Astrocyte (in vitro differentiated cells and primary cell): ENCODE data around the gene LDLRAD4. TPM values are rescaled to one million over a fixed set of nuclear protein-coding genes. Genes with fewer than 3 reads are reported as not detected.

Experiments used
- DNase-seq: peaks from one replicate; pipeline ENCODE4 v3.0.0-alpha.2; 2010; ENCODE audit warnings: low read depth
- FAIRE-seq: peaks from 2 replicates; lab custom pipeline; 2011; peaks lifted over from hg19 to GRCh38; lab: Jason Lieb, UNC
- H2AFZ ChIP-seq: 2 replicates; pipeline ENCODE4 v1.6.0; 2012; ENCODE audit warnings: low read depth, low read length, inconsistent platforms
- H3K27ac ChIP-seq: 2 replicates; pipeline ENCODE4 v1.5.1; 2011; ENCODE audit warnings: low read depth, low read length, inconsistent platforms
- H3K27me3 ChIP-seq: 2 replicates; pipeline ENCODE4 v1.6.0; 2011; ENCODE audit warnings: low read length, inconsistent platforms; ENCODE audit not compliant: insufficient read depth
- H3K36me3 ChIP-seq: 2 replicates; pipeline ENCODE4 v1.5.1; 2011; ENCODE audit warnings: low read length, inconsistent platforms; ENCODE audit not compliant: insufficient read depth
- H3K4me1 ChIP-seq: 2 replicates; pipeline ENCODE4 v1.5.1; 2011; ENCODE audit warnings: low read length, inconsistent platforms; ENCODE audit not compliant: insufficient read depth
- H3K4me2 ChIP-seq: 2 replicates; pipeline ENCODE4 v1.6.0; 2012; ENCODE audit warnings: low read length, inconsistent platforms
- H3K4me3 ChIP-seq: 2 replicates; pipeline ENCODE4 v1.5.1; 2011; ENCODE audit warnings: low read depth, mild to moderate bottlenecking, low read length, inconsistent platforms; ENCODE audit not compliant: insufficient read depth
- H3K79me2 ChIP-seq: 2 replicates; pipeline ENCODE4 v1.6.0; 2012; ENCODE audit warnings: mild to moderate bottlenecking, low read length, inconsistent platforms; ENCODE audit not compliant: insufficient read depth
- H3K9ac ChIP-seq: 2 replicates; pipeline ENCODE4 v1.6.0; 2012; ENCODE audit warnings: mild to moderate bottlenecking, low read length, inconsistent platforms
- H3K9me3 ChIP-seq: 2 replicates; pipeline ENCODE4 v1.5.1; 2012; ENCODE audit warnings: low read depth, mild to moderate bottlenecking, low read length, inconsistent platforms; ENCODE audit not compliant: insufficient read depth
- H4K20me1 ChIP-seq: 2 replicates; pipeline ENCODE4 v1.6.0; 2012; ENCODE audit warnings: low read length, inconsistent platforms; ENCODE audit not compliant: insufficient read depth
- H3K27ac Mint-ChIP-seq: one replicate; pipeline ENCODE4 v1.8.0; 2021; ENCODE audit warnings: mild to moderate bottlenecking, mixed read lengths; ENCODE audit not compliant: unreplicated experiment
- H3K27me3 Mint-ChIP-seq: one replicate; pipeline ENCODE4 v1.8.0; 2021; ENCODE audit warnings: low read depth, mixed read lengths; ENCODE audit not compliant: unreplicated experiment
- H3K36me3 Mint-ChIP-seq: one replicate; pipeline ENCODE4 v1.8.0; 2021; ENCODE audit warnings: low read depth, mixed read lengths; ENCODE audit not compliant: unreplicated experiment
- H3K4me1 Mint-ChIP-seq: one replicate; pipeline ENCODE4 v1.8.0; 2021; ENCODE audit warnings: low read depth, mixed read lengths; ENCODE audit not compliant: unreplicated experiment
- H3K4me3 Mint-ChIP-seq: one replicate; pipeline ENCODE4 v1.8.0; 2021; ENCODE audit warnings: mild to moderate bottlenecking, moderate library complexity, mixed read lengths; ENCODE audit not compliant: unreplicated experiment
- H3K9me3 Mint-ChIP-seq: one replicate; pipeline ENCODE4 v1.8.0; 2021; ENCODE audit warnings: mild to moderate bottlenecking, mixed read lengths; ENCODE audit not compliant: unreplicated experiment
- EZH2 ChIP-seq: IDR thresholded peaks from 2 replicates; pipeline ENCODE4 v1.6.1; 2012; ENCODE audit warnings: mild to moderate bottlenecking, low read length, inconsistent platforms; ENCODE audit not compliant: insufficient read depth
- total RNA-seq: library from RNA; stranded (reverse); gene quantifications from 2 replicates; pipeline ENCODE4 v1.2.1, GENCODE V29; 2021
- TF ChIP-seq, protein P1 (sequence below): IDR thresholded peaks from 2 replicates; pipeline ENCODE4 v1.5.1; 2011; ENCODE audit warnings: low read depth, mild to moderate bottlenecking, inconsistent platforms, low read length, moderate library complexity; ENCODE audit not compliant: insufficient read depth

LDLRAD4 gene
- total RNA-seq, 1 donor from 2014 or later, result 26.0 TPM

DNA sequence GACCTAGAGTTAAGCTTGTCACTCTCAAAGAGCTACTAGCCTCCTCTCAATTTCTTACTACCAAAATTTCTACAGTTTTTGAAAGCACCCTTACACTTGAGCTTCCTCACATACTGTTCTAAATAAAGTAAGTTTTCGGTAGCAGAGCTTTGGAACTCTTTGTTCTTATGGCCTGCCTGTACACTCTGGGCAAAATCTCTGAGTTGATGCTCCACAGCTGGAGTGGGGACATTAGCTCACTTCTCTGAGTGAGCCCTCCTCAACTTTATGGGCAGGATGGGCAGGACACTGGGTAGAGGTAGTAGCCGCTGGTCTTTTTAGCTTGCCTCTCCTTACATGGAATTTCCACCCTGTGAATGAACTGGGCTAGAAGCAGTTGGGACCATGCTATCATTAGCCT, 380.0 kb downstream of the LDLRAD4 start:
- Histone ChIP-seq H3K4me1 (no peaks in the 10 kb centered on the region), H3K27ac (no peak overlapping the region), H2AFZ (no peak overlapping the region), H3K4me3 (no peak overlapping the region), H4K20me1 (no peaks in the 10 kb centered on the region), H3K27me3 (no peaks in the 10 kb centered on the region), H3K79me2 (no peaks in the 10 kb centered on the region), H3K9me3 (peaks cover 12% of the 10 kb centered on the region), H3K9ac (no peak overlapping the region), H3K4me2 (no peak overlapping the region), H3K36me3 (no peaks in the 10 kb centered on the region)
- Mint-ChIP-seq H3K4me1 (no peaks in the 10 kb centered on the region), H3K27ac (no peak overlapping the region), H3K27me3 (no peaks in the 10 kb centered on the region), H3K36me3 (peaks cover 16% of the 10 kb centered on the region), H3K9me3 (peaks cover 33% of the 10 kb centered on the region), H3K4me3 (no peak overlapping the region)
- DNase-seq (no peak), FAIRE-seq (no peak)
- TF ChIP-seq, protein P1, sequence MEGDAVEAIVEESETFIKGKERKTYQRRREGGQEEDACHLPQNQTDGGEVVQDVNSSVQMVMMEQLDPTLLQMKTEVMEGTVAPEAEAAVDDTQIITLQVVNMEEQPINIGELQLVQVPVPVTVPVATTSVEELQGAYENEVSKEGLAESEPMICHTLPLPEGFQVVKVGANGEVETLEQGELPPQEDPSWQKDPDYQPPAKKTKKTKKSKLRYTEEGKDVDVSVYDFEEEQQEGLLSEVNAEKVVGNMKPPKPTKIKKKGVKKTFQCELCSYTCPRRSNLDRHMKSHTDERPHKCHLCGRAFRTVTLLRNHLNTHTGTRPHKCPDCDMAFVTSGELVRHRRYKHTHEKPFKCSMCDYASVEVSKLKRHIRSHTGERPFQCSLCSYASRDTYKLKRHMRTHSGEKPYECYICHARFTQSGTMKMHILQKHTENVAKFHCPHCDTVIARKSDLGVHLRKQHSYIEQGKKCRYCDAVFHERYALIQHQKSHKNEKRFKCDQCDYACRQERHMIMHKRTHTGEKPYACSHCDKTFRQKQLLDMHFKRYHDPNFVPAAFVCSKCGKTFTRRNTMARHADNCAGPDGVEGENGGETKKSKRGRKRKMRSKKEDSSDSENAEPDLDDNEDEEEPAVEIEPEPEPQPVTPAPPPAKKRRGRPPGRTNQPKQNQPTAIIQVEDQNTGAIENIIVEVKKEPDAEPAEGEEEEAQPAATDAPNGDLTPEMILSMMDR, result no peak
- TF ChIP-seq EZH2, result no peak

DNA sequence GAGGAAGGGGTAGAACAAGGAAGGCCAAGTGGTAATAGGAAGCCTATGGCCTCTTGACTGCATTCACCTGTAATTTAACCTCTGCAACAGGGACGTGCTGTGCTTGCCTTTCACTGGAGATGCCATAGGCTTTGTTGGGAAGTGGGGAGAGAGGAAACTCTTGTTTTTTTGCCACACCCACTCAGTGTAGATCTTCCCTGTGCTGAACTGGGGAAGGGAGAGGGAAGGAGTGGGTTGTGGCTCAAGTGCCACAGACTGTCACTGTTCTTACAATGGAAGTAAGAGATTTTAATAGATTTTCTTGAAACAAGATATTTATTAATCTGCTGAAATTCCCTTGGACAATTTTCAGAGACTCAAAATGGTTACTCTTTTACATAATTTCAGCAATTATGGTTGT, 380.5 kb downstream of the LDLRAD4 start:
- no peak overlapping the region for H3K4me3 Mint-ChIP-seq
- H3K4me3 ChIP-seq, result no peak overlapping the region
- no peaks in the 10 kb centered on the region for H3K27me3 Mint-ChIP-seq
- H3K27ac ChIP-seq, result no peak overlapping the region
- H2AFZ ChIP-seq, result no peak overlapping the region
- H3K36me3 ChIP-seq, result no peaks in the 10 kb centered on the region
- H3K27ac Mint-ChIP-seq, result no peak overlapping the region
- TF ChIP-seq, protein P1, result no peak
- no peak for TF ChIP-seq EZH2
- no peaks in the 10 kb centered on the region for H3K79me2 ChIP-seq
- H4K20me1 ChIP-seq, result no peaks in the 10 kb centered on the region
- H3K9me3 Mint-ChIP-seq, result peaks cover 33% of the 10 kb centered on the region
- peaks cover 12% of the 10 kb centered on the region for H3K9me3 ChIP-seq
- DNase-seq (no peak), FAIRE-seq (no peak)
- H3K4me2 ChIP-seq, result no peak overlapping the region
- H3K27me3 ChIP-seq, result no peaks in the 10 kb centered on the region
- no peaks in the 10 kb centered on the region for H3K4me1 ChIP-seq
- H3K36me3 Mint-ChIP-seq, result peaks cover 14% of the 10 kb centered on the region
- no peaks in the 10 kb centered on the region for H3K4me1 Mint-ChIP-seq
- no peak overlapping the region for H3K9ac ChIP-seq

DNA sequence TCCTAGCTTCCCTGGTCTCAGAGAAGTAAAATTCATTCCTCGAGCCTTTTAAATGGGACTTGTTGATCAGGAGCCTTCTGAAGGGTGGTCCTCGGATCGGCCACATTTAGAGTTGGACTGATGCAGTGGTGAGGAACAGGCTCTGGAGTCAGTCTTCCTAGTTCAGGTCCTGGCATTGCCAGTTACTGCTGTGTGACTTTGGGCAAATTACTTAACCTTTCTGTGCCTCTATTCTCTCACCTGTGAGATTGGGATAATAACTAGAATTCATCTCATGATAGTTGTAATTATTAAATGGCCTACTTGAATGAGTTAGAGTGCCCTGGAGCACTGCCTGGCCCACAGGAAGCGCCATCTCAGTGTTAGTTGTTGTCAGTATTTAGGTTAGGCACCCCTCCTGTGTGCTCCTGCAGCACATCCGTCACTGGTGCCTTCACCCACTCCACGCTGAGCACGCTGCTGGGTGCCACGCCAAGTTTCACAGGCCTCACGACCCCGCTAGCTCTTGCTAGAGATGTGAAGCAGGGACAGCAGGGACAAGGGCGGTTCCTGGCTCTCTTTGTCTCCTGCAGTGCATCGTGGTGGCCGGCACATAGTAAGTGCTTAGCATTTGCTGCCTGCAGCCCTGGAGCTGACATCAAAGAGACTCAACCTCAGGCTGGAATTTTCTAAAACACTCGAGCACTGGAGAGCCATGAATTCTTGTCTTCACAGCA, 384.9 kb downstream of the LDLRAD4 start:
- H3K27me3 Mint-ChIP-seq, result peaks cover 5% of the 10 kb centered on the region
- Histone ChIP-seq H3K4me2 (no peak overlapping the region), H3K9me3 (peaks cover 7% of the 10 kb centered on the region), H3K27ac (no peak overlapping the region), H3K4me3 (no peak overlapping the region), H2AFZ (no peak overlapping the region), H3K4me1 (no peaks in the 10 kb centered on the region), H3K79me2 (no peaks in the 10 kb centered on the region), H4K20me1 (no peaks in the 10 kb centered on the region), H3K27me3 (peaks cover 6% of the 10 kb centered on the region), H3K9ac (no peak overlapping the region), H3K36me3 (no peaks in the 10 kb centered on the region)
- peaks cover 9% of the 10 kb centered on the region for H3K36me3 Mint-ChIP-seq
- no peak overlapping the region for H3K27ac Mint-ChIP-seq
- DNase-seq (no peak), FAIRE-seq (no peak)
- peaks cover 9% of the 10 kb centered on the region for H3K9me3 Mint-ChIP-seq
- no peak for TF ChIP-seq EZH2
- TF ChIP-seq, protein P1, result no peak
- no peak overlapping the region for H3K4me3 Mint-ChIP-seq
- H3K4me1 Mint-ChIP-seq, result no peaks in the 10 kb centered on the region
